Panc1 (cell line): ENCODE results near the gene CHRDL1. TPM values are rescaled to one million over a fixed set of nuclear protein-coding genes. Genes with fewer than 3 reads are reported as not detected.

Experiments used
- ATAC-seq: fragments of 200-7000 bp; cut with Tn5 transposase; 2 replicates; pipeline ENCODE4 v1.9.1; 2020; ENCODE audit warnings: mild to moderate bottlenecking, moderate library complexity
- BruUV-seq: library from RNA; stranded (reverse); fragments of 400-500 nt; replicated peaks from 2 replicates; lab custom pipeline; 2021; lab: Mats Ljungman, UMichigan
- CTCF ChIA-PET: fragments of 300-600 bp; sonication (Branson Sonifier 250); formaldehyde crosslinking; loops from one replicate; lab custom pipeline; 2022; ENCODE audit warnings: antibody characterized with exemption; lab: Charles Lee
- POLR2A ChIA-PET: fragments of 300-600 bp; sonication (Branson Sonifier 250); formaldehyde crosslinking; loops from one replicate; lab custom pipeline; 2022; ENCODE audit warnings: antibody characterized with exemption; lab: Charles Lee
- DNase-seq: peaks from one replicate; pipeline ENCODE4 v3.0.0-alpha.2; 2010; ENCODE audit warnings: low read depth, low spot score
- H3K27ac ChIP-seq: 2 replicates; pipeline ENCODE4 v1.5.1; 2011; ENCODE audit warnings: mild to moderate bottlenecking, low read length, inconsistent platforms
- H3K27me3 ChIP-seq: fragments of 200-500 bp; sonication (Bioruptor generic); 2 replicates; pipeline ENCODE4 v1.6.0; 2014; ENCODE audit warnings: low read length, inconsistent platforms; ENCODE audit not compliant: control insufficient read depth, insufficient read depth
- H3K36me3 ChIP-seq: fragments of 200-500 bp; sonication (Bioruptor generic); 2 replicates; pipeline ENCODE4 v1.5.1; 2014; ENCODE audit warnings: inconsistent platforms, mild to moderate bottlenecking, low read length, moderate library complexity; ENCODE audit not compliant: control insufficient read depth, insufficient read depth
- H3K4me1 ChIP-seq: 2 replicates; pipeline ENCODE4 v1.5.1; 2011; ENCODE audit warnings: inconsistent platforms, mild to moderate bottlenecking, low read length, moderate library complexity; ENCODE audit not compliant: control insufficient read depth, insufficient read depth
- H3K4me3 ChIP-seq, 2 experiments: 2 replicates each; pipeline ENCODE4 v1.5.1; 2011 to 2012; ENCODE audit warnings: low read depth in 2 of 2, low read length in 2 of 2, mild to moderate bottlenecking in 2 of 2, inconsistent platforms in 1 of 2, moderate library complexity in 1 of 2
- H3K9me3 ChIP-seq: fragments of 200-500 bp; sonication (Bioruptor generic); 2 replicates; pipeline ENCODE4 v1.5.1; 2014; ENCODE audit warnings: low read depth, mild to moderate bottlenecking, inconsistent platforms, low read length, moderate library complexity; ENCODE audit not compliant: control insufficient read depth, insufficient read depth
- CTCF ChIP-seq: fragments of 450-650 bp; IDR thresholded peaks from 2 replicates; pipeline ENCODE4 v1.5.1; 2017; ENCODE audit warnings: mild to moderate bottlenecking
- POLR2AphosphoS5 ChIP-seq: IDR thresholded peaks from 2 replicates; pipeline ENCODE4 v1.6.1; 2012; ENCODE audit warnings: mild to moderate bottlenecking, low read depth, low read length, moderate library complexity
- REST ChIP-seq, 2 experiments: IDR thresholded peaks; 2 replicates each; pipeline ENCODE4 v1.6.1; 2011 to 2012; ENCODE audit warnings: low read depth in 2 of 2, control low read depth in 1 of 2, low read length in 1 of 2, mild to moderate bottlenecking in 1 of 2, moderate library complexity in 1 of 2; ENCODE audit not compliant: insufficient read depth in 1 of 2
- SIN3A ChIP-seq: IDR thresholded peaks from 2 replicates; pipeline ENCODE4 v1.6.1; 2012; ENCODE audit warnings: low read depth, mild to moderate bottlenecking, low read length, moderate library complexity, borderline replicate concordance; ENCODE audit not compliant: insufficient read depth
- TCF7L2 ChIP-seq: IDR thresholded peaks from 2 replicates; pipeline ENCODE4 v1.6.1; 2011; ENCODE audit warnings: mild to moderate bottlenecking, low read depth, low read length, inconsistent platforms
- in situ Hi-C: cut with HindIII; loops from 2 replicates; pipeline ENCODE4 v1.10.0; 2016; ENCODE audit warnings: low sequenced_read_pairs, low pct_unique_long_range_greater_than_20kb
- intact Hi-C: fragments of 100-400 bp; cut with micrococcal nuclease; formaldehyde crosslinking; loops from one replicate; pipeline ENCODE4 v1.10.0; 2022; ENCODE audit not compliant: unreplicated experiment
- total RNA-seq: library from RNA; stranded (reverse); gene quantifications from one replicate; pipeline ENCODE4 v1.2.1, GENCODE V29; 2021; ENCODE audit not compliant: unreplicated experiment

CHRDL1 gene
- total RNA-seq, 1 experiment from 2014 or later, result 0.08 TPM

- DNase-seq, result no peak
- no peak for TF ChIP-seq SIN3A
- H3K36me3 ChIP-seq, result no peaks in the 10 kb centered on the region
- POLR2A ChIA-PET, result no interaction called here
- BruUV-seq, result no TSS peak
- CTCF ChIA-PET, result no interaction called here
- H3K27me3 ChIP-seq, result no peaks in the 10 kb centered on the region
- no peak overlapping the region for H3K27ac ChIP-seq
- in situ Hi-C loops, result no loop called here
- no peaks in the 10 kb centered on the region for H3K4me1 ChIP-seq
- no peak overlapping the region for H3K4me3 ChIP-seq
- no peak for ATAC-seq
- no peaks in the 10 kb centered on the region for H3K9me3 ChIP-seq
- intact Hi-C loops, result no loop called here
Measured at GRCh38 chrX:110733166-110733565, 62.5 kb downstream of the CHRDL1 start.

GRCh38 chrX:110732266-110732665 is 63.4 kb downstream of the CHRDL1 start:
- H3K27ac ChIP-seq, result no peak overlapping the region
- H3K4me1 ChIP-seq, result no peaks in the 10 kb centered on the region
- ATAC-seq (no peak), DNase-seq (no peak)
- H3K4me3 ChIP-seq, result no peak overlapping the region
- H3K27me3 ChIP-seq, result no peaks in the 10 kb centered on the region
- TF ChIP-seq TCF7L2 (no peak), CTCF (no peak), POLR2AphosphoS5 (no peak), REST (IDR thresholded peaks at IDR 0.05; ENCODE audit: insufficient read depth in 1 of 2, low read depth in 2 of 2, low read length in 1 of 2) (no peak), SIN3A (no peak)
- intact Hi-C loops (no loop called here), in situ Hi-C loops (no loop called here)
- no peaks in the 10 kb centered on the region for H3K36me3 ChIP-seq
- ChIA-PET POLR2A (no interaction called here), CTCF (no interaction called here)
- no TSS peak for BruUV-seq
- H3K9me3 ChIP-seq, result no peaks in the 10 kb centered on the region

- POLR2A ChIA-PET, result no interaction called here
- Histone ChIP-seq H3K9me3 (no peaks in the 10 kb centered on the region), H3K36me3 (no peaks in the 10 kb centered on the region), H3K4me1 (no peaks in the 10 kb centered on the region), H3K27ac (no peak overlapping the region), H3K27me3 (no peaks in the 10 kb centered on the region), H3K4me3 (no peak overlapping the region)
- DNase-seq (no peak), ATAC-seq (no peak)
- TF ChIP-seq TCF7L2 (no peak), POLR2AphosphoS5 (no peak)
- CTCF ChIA-PET, result no interaction called here
- BruUV-seq, result no TSS peak
- intact Hi-C loops, result no loop called here
- in situ Hi-C loops, result no loop called here
Measured at GRCh38 chrX:110723844-110724243, 71.8 kb downstream of the CHRDL1 start.
